K562 (cell line): ENCODE data around the gene CFAP157. TPM values are rescaled to one million over a fixed set of nuclear protein-coding genes. Genes with fewer than 3 reads are reported as not detected.

ENCODE experiments used
- ARID1B ChIP-seq: fragments of 450-650 bp; IDR thresholded peaks from 2 replicates; pipeline ENCODE4 v1.6.1; 2016; ENCODE audit warnings: antibody characterized with exemption, mild to moderate bottlenecking, inconsistent platforms
- MAFK ChIP-seq: IDR thresholded peaks from 2 replicates; pipeline ENCODE4 v1.6.1; 2011; ENCODE audit warnings: low read length, improper control_type of control experiment
- MEIS2 ChIP-seq: fragments of 450-650 bp; IDR thresholded peaks from 2 replicates; pipeline ENCODE4 v1.6.1; 2014; ENCODE audit warnings: mild to moderate bottlenecking; ENCODE audit not compliant: partially characterized antibody
- SMARCC2 ChIP-seq: fragments of 450-650 bp; IDR thresholded peaks from 2 replicates; pipeline ENCODE4 v1.6.1; 2017; ENCODE audit warnings: antibody characterized with exemption, moderate library complexity, mild to moderate bottlenecking, low read depth
- SRSF1 ChIP-seq: fragments of 200-400 bp; formaldehyde crosslinking; IDR thresholded peaks from 2 replicates; pipeline ENCODE4 v1.6.1; 2017; ENCODE audit warnings: mild to moderate bottlenecking, low read depth, low read length, moderate library complexity
- SRSF7 ChIP-seq: fragments of 200-400 bp; formaldehyde crosslinking; optimal IDR thresholded peaks from 2 replicates; pipeline ENCODE3; 2017; ENCODE audit warnings: mild to moderate bottlenecking, low read depth, low read length
- TAF1 ChIP-seq: IDR thresholded peaks from 2 replicates; pipeline ENCODE4 v1.6.1; 2011; ENCODE audit warnings: mild to moderate bottlenecking, low read length, moderate library complexity; ENCODE audit not compliant: insufficient read depth, control insufficient read depth, severe bottlenecking; ENCODE audit errors: extremely low read depth
- TCFL5 ChIP-seq: fragments of 250-450 bp; sonication (Bioruptor Pico); conservative IDR thresholded peaks from 2 replicates; pipeline ENCODE4 v1.6.1; 2021; ENCODE audit warnings: mild to moderate bottlenecking, moderate library complexity, matching md5 sums
- ZNF586 ChIP-seq: fragments of 450-650 bp; formaldehyde crosslinking; conservative IDR thresholded peaks from 2 replicates; pipeline ENCODE4 v1.4.0; 2020; ENCODE audit warnings: mild to moderate bottlenecking, moderate library complexity
- ZNF766 ChIP-seq: fragments of 200-800 bp; sonication (Bioruptor generic); conservative IDR thresholded peaks from 2 replicates; pipeline ENCODE4 v1.6.1; 2016; ENCODE audit warnings: missing genetic modification characterization, missing compliant biosample characterization
- polyA plus RNA-seq, 8 experiments: library from polyadenylated mRNA; depleted of rRNA in 4 of 8; stranded (reverse) in 5 of 8; unstranded in 3 of 8; fragments of >200 nt; fragmentation: Nextera tagmentation in 2 of 8; fragmentation: Illumina TruSeq in 1 of 8; extraction: Ambion mirVana in 2 of 8; extraction: Trizol in 1 of 8; gene quantifications; 2 replicates each; pipeline versions ENCODE4 v1.2.1 to v1.2.3, GENCODE V29; 2011 to 2014; ENCODE audit warnings: inconsistent platforms in 1 of 8, missing spikeins in 1 of 8
- total RNA-seq, 7 experiments: library from RNA; depleted of rRNA in 6 of 7; stranded (reverse); fragments of >200 nt in 6 of 7; fragmentation: Illumina TruSeq in 2 of 7; extraction: Trizol in 2 of 7; gene quantifications; 2 replicates each; pipeline versions ENCODE4 v1.2.1 to v1.2.3, GENCODE V29; 2011 to 2021; ENCODE audit warnings: low replicate concordance in 1 of 7
- TF ChIP-seq, protein P1 (sequence below): fragments of 450-650 bp; conservative IDR thresholded peaks from 2 replicates; pipeline ENCODE4 v1.6.1; 2016; ENCODE audit warnings: missing genetic modification characterization, low read depth, mild to moderate bottlenecking, missing compliant biosample characterization, moderate library complexity
- TF ChIP-seq, protein P2 (sequence below): sonication (generic); formaldehyde crosslinking; IDR thresholded peaks from 2 replicates; pipeline ENCODE4 v1.8.0; 2022; ENCODE audit warnings: mild to moderate bottlenecking, low read depth, missing genetic modification reagents
- TF ChIP-seq, protein P3 (sequence below): fragments of 450-650 bp; IDR thresholded peaks from 2 replicates; pipeline ENCODE4 v1.6.1; 2016; ENCODE audit warnings: mild to moderate bottlenecking, moderate library complexity

Gene CFAP157
- total and polyA plus RNA-seq, 9 of the 15 experiments (the other 6 are each of a cell fraction or from before 2014, with no cell fraction given) = 0.03 TPM; not detected in 8

DNA sequence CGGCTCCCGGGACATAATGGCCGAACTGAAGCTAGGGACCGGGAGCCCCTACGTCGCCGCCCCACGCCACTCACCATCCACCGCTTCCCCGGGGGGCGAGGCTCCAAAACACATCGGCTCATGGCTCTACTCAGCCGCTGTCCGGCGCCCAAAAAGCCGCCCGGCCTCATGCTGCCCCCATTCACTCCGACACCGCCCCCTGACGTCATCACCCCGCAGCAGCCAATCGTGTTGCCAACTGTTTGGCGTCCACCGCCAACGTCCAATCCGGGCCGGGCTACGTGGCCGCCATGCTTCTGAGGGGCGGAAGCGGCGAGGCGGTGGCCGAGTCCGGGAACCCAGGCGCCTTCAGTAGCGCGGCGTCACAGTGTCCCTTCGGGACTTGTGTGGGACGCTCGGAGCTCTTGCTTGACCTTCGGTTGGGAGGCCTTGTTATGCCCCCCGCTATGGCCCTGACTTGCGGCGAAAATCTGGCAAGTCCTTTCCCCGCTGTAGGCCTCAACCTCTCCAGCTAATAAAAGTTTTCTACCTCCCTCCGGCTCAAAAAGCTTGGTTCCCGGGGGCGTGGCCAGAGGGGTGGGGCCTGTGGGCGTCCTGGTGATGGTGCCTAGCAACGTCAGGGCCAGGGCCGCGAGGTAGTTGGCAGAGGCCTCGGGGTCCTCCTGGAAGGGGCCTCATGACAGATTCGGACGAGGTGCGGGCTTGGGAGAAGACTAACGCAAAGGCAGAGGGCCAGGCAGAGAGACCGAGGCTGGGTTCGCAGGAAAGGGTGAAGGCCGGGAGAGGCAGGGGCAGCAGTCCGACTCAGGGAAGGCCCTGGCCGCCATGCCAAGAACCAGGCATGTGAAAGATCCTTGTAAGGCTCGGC lies 8.9 kb downstream of the CFAP157 start, which contains the start of the genes PTRH1 and TTC16 (continued):
- TF ChIP-seq ZNF766 (CRISPR knock-in tag) (no peak; the same call in 1 of the 2 replicates), TCFL5 (CRISPR knock-in tag) (no peak), MEIS2 (no peak), ARID1B (no peak), SRSF7 (no peak), MAFK (no peak), SMARCC2 (no peak), TAF1 (peak; percentile 28), SRSF1 (no peak), ZNF586 (CRISPR knock-in tag) (no peak)
- TF ChIP-seq, protein P1, sequence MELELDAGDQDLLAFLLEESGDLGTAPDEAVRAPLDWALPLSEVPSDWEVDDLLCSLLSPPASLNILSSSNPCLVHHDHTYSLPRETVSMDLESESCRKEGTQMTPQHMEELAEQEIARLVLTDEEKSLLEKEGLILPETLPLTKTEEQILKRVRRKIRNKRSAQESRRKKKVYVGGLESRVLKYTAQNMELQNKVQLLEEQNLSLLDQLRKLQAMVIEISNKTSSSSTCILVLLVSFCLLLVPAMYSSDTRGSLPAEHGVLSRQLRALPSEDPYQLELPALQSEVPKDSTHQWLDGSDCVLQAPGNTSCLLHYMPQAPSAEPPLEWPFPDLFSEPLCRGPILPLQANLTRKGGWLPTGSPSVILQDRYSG (tag) = no peak; the same call in 1 of the 2 replicates
- TF ChIP-seq, protein P2, sequence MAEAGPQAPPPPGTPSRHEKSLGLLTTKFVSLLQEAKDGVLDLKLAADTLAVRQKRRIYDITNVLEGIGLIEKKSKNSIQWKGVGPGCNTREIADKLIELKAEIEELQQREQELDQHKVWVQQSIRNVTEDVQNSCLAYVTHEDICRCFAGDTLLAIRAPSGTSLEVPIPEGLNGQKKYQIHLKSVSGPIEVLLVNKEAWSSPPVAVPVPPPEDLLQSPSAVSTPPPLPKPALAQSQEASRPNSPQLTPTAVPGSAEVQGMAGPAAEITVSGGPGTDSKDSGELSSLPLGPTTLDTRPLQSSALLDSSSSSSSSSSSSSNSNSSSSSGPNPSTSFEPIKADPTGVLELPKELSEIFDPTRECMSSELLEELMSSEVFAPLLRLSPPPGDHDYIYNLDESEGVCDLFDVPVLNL (CRISPR knock-in tag) = no peak
- TF ChIP-seq, protein P3, sequence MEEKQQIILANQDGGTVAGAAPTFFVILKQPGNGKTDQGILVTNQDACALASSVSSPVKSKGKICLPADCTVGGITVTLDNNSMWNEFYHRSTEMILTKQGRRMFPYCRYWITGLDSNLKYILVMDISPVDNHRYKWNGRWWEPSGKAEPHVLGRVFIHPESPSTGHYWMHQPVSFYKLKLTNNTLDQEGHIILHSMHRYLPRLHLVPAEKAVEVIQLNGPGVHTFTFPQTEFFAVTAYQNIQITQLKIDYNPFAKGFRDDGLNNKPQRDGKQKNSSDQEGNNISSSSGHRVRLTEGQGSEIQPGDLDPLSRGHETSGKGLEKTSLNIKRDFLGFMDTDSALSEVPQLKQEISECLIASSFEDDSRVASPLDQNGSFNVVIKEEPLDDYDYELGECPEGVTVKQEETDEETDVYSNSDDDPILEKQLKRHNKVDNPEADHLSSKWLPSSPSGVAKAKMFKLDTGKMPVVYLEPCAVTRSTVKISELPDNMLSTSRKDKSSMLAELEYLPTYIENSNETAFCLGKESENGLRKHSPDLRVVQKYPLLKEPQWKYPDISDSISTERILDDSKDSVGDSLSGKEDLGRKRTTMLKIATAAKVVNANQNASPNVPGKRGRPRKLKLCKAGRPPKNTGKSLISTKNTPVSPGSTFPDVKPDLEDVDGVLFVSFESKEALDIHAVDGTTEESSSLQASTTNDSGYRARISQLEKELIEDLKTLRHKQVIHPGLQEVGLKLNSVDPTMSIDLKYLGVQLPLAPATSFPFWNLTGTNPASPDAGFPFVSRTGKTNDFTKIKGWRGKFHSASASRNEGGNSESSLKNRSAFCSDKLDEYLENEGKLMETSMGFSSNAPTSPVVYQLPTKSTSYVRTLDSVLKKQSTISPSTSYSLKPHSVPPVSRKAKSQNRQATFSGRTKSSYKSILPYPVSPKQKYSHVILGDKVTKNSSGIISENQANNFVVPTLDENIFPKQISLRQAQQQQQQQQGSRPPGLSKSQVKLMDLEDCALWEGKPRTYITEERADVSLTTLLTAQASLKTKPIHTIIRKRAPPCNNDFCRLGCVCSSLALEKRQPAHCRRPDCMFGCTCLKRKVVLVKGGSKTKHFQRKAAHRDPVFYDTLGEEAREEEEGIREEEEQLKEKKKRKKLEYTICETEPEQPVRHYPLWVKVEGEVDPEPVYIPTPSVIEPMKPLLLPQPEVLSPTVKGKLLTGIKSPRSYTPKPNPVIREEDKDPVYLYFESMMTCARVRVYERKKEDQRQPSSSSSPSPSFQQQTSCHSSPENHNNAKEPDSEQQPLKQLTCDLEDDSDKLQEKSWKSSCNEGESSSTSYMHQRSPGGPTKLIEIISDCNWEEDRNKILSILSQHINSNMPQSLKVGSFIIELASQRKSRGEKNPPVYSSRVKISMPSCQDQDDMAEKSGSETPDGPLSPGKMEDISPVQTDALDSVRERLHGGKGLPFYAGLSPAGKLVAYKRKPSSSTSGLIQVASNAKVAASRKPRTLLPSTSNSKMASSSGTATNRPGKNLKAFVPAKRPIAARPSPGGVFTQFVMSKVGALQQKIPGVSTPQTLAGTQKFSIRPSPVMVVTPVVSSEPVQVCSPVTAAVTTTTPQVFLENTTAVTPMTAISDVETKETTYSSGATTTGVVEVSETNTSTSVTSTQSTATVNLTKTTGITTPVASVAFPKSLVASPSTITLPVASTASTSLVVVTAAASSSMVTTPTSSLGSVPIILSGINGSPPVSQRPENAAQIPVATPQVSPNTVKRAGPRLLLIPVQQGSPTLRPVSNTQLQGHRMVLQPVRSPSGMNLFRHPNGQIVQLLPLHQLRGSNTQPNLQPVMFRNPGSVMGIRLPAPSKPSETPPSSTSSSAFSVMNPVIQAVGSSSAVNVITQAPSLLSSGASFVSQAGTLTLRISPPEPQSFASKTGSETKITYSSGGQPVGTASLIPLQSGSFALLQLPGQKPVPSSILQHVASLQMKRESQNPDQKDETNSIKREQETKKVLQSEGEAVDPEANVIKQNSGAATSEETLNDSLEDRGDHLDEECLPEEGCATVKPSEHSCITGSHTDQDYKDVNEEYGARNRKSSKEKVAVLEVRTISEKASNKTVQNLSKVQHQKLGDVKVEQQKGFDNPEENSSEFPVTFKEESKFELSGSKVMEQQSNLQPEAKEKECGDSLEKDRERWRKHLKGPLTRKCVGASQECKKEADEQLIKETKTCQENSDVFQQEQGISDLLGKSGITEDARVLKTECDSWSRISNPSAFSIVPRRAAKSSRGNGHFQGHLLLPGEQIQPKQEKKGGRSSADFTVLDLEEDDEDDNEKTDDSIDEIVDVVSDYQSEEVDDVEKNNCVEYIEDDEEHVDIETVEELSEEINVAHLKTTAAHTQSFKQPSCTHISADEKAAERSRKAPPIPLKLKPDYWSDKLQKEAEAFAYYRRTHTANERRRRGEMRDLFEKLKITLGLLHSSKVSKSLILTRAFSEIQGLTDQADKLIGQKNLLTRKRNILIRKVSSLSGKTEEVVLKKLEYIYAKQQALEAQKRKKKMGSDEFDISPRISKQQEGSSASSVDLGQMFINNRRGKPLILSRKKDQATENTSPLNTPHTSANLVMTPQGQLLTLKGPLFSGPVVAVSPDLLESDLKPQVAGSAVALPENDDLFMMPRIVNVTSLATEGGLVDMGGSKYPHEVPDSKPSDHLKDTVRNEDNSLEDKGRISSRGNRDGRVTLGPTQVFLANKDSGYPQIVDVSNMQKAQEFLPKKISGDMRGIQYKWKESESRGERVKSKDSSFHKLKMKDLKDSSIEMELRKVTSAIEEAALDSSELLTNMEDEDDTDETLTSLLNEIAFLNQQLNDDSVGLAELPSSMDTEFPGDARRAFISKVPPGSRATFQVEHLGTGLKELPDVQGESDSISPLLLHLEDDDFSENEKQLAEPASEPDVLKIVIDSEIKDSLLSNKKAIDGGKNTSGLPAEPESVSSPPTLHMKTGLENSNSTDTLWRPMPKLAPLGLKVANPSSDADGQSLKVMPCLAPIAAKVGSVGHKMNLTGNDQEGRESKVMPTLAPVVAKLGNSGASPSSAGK = peak; percentile 77
